NB4 (cell line): ENCODE results near the gene PRSS38.

ENCODE experiments used
- MYC ChIP-seq: IDR thresholded peaks from 2 replicates; pipeline ENCODE4 v1.6.1; 2011; ENCODE audit warnings: low read depth, low read length
- POLR2A ChIP-seq: IDR thresholded peaks from 2 replicates; pipeline ENCODE4 v1.6.1; 2011; ENCODE audit warnings: mild to moderate bottlenecking; ENCODE audit not compliant: insufficient read length; ENCODE audit errors: extremely low read depth
- TF ChIP-seq, protein P1 (sequence below): IDR thresholded peaks from one replicate; pipeline ENCODE4 v1.5.1; 2012; ENCODE audit warnings: low read depth, low read length
- TF ChIP-seq, protein P2 (sequence below): IDR thresholded peaks from 2 replicates; pipeline ENCODE4 v1.6.1; 2011; ENCODE audit warnings: low read depth, low read length

DNA sequence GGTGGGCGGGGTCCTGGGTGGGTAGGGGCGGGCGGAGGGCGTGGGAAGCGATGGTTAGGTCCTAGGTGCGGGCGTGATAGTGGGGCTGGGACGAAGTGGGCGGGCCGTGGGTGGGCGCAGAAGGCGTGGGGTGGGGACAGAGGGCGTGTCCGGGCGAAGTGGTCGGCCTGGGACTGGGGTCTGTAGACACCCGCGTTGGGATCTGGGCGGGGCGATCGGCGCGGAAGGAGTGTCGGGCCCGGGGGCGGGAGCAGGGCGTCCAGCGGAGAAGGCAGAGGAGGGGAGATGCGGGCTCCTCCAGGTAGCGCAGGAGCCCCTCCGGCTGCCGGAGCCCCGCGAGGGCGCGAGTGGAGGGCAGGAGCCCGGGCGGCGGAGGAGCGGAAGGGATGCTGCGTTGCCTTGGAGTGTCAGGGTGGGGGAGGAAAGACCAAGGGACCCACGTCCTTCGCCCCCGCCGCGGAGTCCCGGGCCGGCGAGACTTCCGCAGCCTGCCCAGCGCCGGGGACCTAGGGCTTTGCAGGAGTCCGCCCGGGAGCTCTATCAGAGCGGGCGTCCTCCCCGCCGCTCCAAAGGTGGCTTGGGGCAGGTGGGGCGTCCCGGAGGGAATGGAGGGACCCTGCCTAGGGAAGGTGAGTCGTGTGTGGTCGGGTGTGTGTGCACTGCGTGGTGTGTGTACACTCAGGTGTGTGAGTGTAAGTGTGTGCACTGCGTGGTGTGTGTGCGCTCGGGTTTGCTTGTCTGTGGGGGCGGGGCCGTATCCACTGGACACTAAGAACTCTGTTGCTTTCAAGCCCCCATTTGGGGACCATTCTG lies 27.0 kb upstream of the PRSS38 start:
- TF ChIP-seq, protein P1, sequence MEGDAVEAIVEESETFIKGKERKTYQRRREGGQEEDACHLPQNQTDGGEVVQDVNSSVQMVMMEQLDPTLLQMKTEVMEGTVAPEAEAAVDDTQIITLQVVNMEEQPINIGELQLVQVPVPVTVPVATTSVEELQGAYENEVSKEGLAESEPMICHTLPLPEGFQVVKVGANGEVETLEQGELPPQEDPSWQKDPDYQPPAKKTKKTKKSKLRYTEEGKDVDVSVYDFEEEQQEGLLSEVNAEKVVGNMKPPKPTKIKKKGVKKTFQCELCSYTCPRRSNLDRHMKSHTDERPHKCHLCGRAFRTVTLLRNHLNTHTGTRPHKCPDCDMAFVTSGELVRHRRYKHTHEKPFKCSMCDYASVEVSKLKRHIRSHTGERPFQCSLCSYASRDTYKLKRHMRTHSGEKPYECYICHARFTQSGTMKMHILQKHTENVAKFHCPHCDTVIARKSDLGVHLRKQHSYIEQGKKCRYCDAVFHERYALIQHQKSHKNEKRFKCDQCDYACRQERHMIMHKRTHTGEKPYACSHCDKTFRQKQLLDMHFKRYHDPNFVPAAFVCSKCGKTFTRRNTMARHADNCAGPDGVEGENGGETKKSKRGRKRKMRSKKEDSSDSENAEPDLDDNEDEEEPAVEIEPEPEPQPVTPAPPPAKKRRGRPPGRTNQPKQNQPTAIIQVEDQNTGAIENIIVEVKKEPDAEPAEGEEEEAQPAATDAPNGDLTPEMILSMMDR: no peak
- TF ChIP-seq MYC (no peak), POLR2A (no peak)
- TF ChIP-seq, protein P2, sequence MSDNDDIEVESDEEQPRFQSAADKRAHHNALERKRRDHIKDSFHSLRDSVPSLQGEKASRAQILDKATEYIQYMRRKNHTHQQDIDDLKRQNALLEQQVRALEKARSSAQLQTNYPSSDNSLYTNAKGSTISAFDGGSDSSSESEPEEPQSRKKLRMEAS: no peak
